ENCODE measurements around the gene COX6B2. TPM values are rescaled to one million over a fixed set of nuclear protein-coding genes. Genes with fewer than 3 reads are reported as not detected.

COX6B2 gene
- total RNA-seq, 4 donors from 2014 or later = not detected

GRCh38 chr19:55377356-55378131 lies 23.0 kb upstream of the COX6B2 start:
- TF ChIP-seq, protein P1, sequence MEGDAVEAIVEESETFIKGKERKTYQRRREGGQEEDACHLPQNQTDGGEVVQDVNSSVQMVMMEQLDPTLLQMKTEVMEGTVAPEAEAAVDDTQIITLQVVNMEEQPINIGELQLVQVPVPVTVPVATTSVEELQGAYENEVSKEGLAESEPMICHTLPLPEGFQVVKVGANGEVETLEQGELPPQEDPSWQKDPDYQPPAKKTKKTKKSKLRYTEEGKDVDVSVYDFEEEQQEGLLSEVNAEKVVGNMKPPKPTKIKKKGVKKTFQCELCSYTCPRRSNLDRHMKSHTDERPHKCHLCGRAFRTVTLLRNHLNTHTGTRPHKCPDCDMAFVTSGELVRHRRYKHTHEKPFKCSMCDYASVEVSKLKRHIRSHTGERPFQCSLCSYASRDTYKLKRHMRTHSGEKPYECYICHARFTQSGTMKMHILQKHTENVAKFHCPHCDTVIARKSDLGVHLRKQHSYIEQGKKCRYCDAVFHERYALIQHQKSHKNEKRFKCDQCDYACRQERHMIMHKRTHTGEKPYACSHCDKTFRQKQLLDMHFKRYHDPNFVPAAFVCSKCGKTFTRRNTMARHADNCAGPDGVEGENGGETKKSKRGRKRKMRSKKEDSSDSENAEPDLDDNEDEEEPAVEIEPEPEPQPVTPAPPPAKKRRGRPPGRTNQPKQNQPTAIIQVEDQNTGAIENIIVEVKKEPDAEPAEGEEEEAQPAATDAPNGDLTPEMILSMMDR (IDR thresholded peaks at IDR 0.05; ENCODE audit: low read depth) = no peak

DNA sequence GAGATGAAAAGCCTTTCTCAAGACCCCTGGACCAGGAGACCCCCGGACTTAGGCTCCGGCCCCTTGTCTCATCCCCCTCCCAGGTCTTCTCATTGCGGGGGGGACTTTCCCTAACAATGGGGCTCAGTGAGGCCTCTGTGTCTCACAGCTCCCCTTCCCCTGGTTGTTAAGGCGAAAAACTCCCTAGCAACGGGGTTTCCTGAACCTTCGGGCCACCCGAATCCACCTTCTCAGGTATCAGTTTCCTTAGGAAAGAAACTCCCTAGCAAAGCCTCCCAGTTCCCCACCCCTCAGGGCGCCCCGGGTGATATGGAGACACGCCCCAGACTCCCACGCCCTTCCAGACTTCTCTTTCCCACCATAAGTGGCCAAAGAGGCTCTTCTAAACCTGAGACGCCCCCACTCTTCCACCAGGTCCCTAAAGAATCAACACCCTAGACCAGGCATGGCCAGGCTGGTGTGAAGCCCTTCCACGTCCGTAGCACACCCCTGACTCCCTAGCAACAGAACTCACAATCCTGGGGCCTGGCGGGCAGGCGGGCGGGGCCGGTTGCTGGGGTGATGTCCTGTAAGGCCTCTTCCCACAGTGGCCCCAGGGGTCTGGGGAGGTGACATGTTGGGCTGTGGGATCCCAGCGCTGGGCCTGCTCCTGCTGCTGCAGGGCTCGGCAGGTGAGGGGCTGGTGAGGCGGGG lies 21.9 kb upstream of the COX6B2 start, which contains the start of gene TMEM190:
TSS of gene TMEM190 (plus strand) at position 586 of the 693 bp plus-strand sequence. CDS start at position 614, 28 bp downstream.
- TF ChIP-seq, protein P1 (IDR thresholded peaks at IDR 0.05; ENCODE audit: low read depth) = no peak

DNA sequence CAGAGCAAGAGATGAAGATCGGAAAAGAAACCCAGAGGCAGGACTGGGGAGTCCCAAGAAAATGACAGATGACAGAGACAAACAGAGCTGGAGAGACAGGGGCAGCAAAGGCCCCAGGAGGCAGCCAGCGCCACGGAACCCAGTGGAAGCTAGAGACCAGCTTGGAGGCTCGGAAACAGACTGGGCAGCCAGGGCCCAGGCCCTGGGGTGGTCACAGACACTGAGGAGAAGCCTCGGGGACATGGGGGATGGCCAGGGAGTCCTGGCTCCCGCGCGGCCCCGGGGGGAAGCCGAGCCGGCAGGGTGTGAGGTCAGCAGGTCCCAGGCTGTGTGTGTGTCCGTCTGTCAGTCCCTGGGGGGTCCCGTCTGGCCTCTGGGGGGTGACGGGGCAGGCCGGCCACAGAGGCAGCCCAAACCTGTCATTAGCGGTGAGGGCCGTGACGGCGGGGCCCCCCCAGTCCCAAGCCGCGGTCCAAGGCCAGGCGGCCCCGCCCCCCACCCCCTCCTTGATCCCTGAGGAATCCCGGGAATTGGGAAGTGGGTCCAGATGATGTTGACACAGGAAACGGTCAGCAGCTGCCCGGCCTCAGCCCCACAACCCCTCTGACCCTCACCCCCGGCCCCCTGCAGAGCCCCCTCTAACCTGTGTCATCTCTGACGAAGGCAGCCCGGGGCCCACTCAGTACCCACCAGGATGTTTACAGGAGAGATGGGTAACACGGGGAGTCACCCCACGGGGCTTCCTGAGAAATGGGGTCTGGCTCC lies 19.7 kb upstream of the COX6B2 start:
- TF ChIP-seq, protein P1 (IDR thresholded peaks at IDR 0.05; ENCODE audit: low read depth) = no peak

DNA sequence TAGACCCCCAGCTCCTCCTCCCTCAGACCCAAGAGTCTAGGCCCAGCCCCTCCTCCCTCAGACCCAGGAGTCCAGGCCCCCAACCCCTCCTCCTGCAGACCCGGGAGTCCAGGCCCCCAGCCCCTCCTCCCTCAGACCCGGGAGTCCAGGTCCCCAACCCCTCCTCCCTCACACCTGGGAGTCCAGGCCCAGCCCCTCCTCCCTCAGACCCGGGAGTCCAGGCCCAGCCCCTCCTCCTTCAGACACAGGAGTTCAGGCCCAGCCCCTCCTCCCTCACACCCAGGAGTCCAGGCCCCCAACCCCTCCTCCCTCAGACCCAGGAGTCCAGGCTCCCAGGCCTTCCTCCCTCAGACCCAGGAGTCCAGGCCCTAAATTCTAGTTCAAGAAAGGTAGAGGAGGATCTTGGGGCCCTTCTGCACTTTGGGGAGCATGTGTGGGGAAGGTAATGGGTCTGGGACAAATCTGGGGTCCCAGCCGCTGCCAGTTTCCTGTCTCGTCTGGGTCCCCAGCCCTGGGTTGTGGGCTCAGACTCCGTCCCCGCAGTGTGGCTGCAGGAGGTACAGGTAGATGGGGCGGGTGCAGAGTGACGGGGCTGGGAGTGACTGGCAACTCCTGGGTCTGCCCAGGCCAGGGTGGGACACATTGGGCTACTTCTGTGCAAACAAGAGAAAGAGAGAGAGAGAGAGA lies 18.9 kb upstream of the COX6B2 start:
- TF ChIP-seq, protein P1 (IDR thresholded peaks at IDR 0.05; ENCODE audit: low read depth) = no peak

DNA sequence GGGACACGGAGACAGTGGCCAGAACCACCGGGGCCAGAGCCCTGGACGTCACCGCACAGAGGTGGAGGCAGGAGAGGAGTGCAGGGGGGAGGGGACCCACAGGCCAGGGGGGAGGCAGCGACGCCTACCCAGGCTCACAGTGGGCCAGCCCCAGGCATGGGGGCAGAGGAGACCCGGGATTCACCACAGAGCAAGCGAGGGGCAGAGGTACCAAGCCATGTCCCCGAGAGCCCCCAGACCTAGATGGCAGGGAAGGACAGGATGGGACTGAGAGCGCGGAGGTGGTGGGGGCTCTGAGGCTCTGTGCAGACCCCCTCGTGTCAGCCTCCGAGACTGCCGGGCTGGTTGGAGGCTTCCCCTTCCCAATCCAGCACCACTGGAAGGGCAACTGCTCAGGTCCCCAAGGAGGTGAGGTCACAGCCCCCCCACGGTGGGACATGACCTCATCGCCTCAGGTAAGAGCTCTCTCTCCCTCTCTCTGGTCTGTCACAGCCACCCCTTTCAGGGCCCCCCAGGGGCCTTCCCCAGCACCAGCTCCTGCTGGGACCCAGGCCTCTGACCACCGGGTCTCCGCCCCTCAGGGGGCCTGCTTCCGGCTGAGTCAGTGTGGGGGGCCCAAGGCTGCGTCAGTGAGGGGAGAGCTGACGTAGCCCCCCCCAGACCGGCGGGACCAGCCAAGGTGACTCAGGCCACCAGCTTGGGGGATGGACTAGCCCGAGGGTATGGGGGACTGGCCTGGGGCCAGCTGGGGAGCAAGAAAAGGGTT lies 18.0 kb upstream of the COX6B2 start:
- TF ChIP-seq, protein P1 (IDR thresholded peaks at IDR 0.05; ENCODE audit: low read depth) = no peak

GRCh38 chr19:55370305-55370988 lies 15.9 kb upstream of the COX6B2 start, which contains the start of gene IL11:
Gene IL11, minus strand, starts transcription at chr19:55370463. Its CDS starts 153 bp downstream, at chr19:55370310.
- TF ChIP-seq, protein P1 (IDR thresholded peaks at IDR 0.05; ENCODE audit: low read depth) = no peak

Measured in subcutaneous adipose tissue (tissue), 4 donors.